NCI-H524 (cell line): ENCODE results near the gene TPD52L2.
A peak's percentile ranks its signal among the peaks of the same experiment; 100 is the strongest.
"Not testable (repeated sequence)": the region's sequence is repeated elsewhere in the genome, so short reads cannot be mapped to it uniquely, and the experiment has no call there.

Experiments
- DNase-seq, 2 experiments: peaks; one replicate each; lab custom pipeline; 2025; lab: John Stamatoyannopoulos, UW

Gene TPD52L2

GRCh38 chr20:63835021-63835858 is 29.8 kb upstream of the TPD52L2 start:
- peak; percentile 96 to 98 for DNase-seq

DNA sequence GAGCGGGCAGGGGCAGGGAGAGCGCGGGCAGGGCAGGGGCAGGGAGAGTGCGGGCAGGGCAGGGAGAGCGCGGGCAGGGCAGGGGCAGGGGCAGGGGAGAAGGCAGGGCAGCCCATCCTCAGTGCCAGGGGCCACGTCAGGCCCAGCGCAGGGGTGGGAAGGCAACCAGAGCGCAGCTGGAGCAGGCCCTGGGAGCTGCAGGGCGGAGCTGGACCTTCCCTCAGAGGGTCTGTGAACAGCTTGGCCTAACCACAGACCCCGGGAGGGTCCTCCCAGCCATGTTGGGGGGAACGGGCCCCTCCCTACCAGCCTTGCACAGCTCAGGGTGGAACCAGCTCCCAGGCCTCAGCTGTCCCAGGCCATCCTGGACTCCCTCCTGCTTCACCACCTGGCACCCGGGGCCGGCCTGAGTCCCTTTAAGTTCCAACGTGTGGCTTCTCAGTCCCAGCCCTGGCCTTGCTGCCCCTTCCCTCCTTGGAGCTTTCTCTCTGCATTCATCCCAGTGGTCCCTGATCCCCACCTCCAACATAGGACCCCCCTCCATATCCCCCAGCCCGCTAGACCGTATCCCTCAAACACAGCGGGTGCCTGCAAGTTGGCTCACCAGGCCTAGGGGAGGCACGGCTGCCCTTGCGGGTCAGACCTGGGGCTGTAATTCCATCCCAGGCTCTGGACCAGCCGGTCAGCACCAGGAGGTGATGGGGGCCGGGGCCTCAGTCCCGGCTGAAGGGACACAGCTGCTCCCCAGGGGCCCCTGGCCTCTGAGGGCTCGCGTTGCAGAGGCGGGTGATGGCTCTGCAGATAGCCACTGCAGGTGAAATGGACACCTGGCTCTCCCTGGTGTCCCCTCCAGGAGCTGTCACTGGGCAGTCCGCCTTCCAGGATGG is 28.4 kb upstream of the TPD52L2 start:
- peak; percentile 38 to 62 for DNase-seq

DNA sequence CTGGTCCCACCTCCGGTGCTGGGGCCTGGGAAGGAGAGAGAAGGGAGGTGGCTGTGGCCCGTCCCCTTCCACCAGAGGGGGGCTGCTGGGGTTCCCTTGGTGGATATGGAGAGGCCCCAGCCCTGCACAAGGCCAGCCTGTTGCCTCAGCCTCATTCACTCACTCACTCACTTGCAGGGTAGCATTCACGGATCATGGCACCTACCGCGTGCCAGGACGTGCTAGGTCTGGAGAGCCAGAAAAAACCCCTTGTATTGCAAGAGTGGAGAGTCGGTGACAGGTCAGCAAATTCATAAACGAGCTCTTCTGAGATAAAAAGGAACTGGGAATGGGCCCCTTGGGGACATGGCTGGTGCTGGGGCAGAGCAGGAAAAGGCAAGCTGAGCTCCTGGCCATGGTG is 27.6 kb upstream of the TPD52L2 start:
- DNase-seq, result no peak

DNA sequence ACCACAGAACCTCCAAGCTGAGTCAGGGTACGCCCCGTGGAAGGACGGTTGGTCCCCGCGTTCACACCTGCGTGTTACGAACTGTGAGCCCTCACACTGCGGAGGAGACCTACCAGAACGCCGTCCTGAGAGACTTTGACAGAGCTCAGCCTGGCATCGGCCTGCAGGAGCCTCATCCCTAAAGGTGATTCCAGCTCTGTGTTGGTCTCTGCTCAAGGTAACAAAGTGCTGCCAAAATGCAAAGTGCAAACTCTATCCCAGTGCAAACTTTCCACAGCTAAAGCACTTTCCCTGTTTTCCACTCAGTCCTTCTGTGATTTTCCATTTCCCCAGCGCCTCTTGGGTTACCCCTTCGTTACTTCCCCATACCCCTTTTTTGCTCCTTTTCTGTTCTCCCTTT is 25.4 kb upstream of the TPD52L2 start:
- no peak for DNase-seq

DNA sequence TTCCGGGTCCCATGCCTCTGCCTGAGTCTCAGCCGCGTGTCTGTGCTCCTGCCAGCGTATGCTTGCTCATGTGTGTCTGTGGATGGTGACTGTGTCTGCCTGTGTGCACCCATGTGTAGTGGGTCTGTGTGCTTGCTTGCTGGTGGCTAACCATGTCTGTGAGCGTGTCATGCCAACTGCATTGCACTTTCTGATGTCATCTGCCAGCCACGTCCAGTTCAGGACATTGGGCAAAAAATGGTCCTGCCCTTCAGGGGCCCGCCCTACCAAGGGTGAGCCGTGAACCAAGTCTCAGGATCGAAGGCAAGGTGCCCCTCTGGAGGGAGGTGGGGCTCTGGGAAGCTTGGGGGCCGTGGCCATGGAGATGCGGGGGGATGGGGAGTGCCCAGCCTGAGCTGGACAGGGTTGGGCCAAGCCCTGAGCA is 24.7 kb upstream of the TPD52L2 start:
- DNase-seq, result no peak

DNA sequence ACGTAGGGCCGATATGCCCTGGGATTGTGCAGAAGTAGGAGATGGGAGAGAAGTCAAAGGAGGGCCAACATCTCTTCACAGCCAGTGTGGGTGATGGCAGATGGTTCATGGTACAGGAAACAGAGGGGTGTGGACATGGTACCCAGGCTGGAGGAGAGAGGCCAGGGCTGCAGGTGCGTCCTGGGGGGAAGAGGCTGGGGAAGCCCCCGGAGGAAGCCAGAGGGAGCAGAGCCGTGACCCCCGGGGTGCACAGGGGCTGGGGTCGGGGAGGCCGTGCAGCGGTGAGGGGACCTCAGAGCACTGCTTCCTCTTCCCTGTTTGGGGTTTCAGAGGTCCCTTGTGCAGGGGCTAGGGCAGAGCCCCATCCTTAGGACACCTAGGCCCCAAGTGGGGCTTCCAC is 22.8 kb upstream of the TPD52L2 start:
- DNase-seq, result no peak

DNA sequence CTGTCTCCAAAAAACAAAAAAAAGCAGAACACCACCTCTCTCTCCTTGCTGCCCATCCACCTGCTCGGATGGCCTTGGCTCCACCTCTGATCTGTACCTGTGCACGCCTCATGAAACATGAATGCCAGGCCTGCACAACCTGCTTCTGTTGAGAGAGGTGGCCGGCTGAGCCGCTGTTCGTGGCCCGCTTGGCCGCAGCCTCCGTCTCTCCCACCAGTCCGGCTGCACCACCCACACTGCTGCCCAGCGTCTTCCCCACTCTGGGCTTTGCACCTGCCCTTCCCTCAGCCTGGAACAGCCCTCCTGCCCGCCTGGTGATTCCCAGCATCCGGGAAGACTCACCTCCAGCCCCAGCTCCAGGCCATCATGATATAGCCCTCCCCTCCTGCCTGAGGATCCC is 21.8 kb upstream of the TPD52L2 start:
- no peak for DNase-seq

- DNase-seq, result no peak
These were observed 21.3 kb upstream of the TPD52L2 start for GRCh38 chr20:63843778-63844177.

- DNase-seq, result no peak
These were observed 20.5 kb upstream of the TPD52L2 start for GRCh38 chr20:63844511-63844991.

DNA sequence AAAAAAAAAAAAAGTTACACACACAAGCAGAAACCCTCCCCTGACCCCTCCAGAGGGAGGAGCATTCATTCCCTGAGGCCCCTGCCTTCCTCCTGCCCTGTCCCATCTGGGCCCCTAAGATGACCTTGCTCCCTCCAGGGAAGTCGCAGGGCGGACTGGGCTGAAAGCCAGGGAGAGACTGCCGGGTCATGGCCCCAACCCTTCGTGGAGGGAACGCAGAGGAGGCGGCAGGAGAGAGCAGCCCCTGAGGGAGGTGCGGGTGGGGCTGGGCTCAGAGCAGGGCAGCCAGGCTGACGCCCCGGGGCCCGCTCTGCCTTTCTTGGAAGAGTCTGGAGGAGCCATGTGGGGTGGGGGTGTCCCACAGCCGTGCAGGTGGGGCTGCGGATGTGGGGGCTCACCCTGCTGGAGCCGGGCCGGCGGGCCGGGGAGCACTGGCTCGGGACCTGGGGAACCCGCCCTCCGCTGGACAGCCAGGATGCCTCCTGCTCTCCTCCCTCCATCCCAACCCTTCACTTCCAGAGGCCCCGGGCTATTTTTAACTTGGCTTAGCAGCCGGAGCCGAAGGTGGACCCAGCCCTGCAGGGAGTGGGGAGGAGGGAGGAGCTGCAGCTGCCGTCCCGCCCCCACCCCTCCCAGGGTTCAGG is 18.8 kb upstream of the TPD52L2 start:
- DNase-seq, result peak in 1 of 2 experiments; percentile 31

- DNase-seq, result no peak
These were observed 18.2 kb upstream of the TPD52L2 start for GRCh38 chr20:63846888-63847236.

DNA sequence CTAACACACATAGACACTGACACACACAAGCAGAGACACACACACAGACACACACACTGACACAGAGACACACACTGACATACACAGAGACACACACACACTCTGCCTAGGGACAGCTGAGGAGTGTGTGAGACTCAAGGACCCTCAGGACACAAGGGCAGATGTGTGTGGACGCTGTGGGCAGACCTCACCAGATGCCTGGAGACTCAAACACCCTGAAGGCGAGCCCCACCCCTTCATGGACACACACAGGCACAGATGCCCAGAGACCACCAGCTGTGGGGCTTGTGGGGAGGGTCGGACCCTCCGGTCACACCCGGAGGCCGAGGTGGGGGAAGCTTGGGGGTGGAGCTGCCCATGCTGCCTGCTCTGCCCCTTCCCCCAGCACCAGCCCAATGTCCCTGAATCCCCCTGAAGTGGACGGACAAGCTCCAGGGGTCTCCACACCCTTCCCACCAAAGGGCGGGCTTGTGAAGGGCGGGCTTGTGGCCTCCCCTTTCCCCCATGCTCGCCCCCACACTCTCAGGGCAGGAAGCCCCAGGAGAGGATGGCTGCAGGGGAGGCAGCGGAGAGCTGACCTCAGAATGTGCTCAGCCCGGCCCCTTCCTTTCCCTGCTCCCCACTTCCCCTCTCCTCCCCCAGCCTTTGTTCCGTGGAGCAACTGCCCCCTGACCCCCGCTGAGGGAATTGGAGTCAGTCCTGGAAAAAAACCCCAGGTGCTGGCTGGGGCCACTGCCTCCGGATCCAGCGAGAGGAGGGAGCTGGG is 17.6 kb upstream of the TPD52L2 start:
- DNase-seq, result peak in 1 of 2 experiments; percentile 21

DNA sequence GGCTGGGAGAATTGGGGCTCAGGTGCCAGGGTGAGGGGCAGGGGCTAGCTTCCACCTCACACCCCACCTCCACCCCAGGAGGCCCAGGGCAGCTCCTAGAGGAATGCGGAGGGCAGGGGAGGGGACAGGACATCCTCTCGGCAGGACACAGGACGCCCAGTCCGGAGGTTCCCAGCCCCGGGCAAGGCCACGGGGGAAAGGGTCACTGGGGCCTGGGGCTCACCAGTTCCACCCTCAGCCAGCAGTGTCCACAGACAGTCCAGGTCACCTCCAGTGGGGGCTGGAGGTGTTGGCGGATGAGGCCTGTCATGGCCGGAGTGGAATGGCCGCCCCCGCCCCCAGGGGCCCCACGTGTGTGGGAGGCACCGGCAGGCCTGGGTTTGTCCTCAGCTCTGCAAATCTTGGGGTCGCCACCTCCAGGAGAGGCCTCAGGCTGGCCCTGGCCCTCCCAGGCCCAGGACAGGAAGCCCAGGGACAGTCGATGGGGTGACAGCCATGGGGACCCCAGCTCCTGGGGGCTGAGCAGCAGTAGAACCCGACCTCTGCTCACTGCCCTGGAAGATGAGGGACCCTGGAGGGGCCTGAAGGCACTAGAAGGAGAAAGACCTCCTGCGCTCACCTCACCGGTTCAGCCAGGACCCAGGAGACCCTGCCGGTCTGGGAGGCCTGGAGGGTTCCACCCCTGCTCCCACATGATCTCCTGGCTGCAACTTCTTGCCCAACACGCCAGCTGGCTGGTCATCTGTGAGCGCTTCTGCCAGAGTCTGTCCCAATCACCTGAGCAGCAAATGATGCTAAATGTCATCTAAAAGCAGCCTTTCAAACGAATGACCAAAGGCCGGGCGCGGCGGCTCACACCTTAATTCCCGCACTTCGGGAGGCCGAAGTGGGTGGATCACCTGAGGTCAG is 16.8 kb upstream of the TPD52L2 start:
- no peak for DNase-seq

- DNase-seq, result no peak
These were observed 14.2 kb upstream of the TPD52L2 start for GRCh38 chr20:63850689-63851547.

GRCh38 chr20:63851548-63851943 is 13.5 kb upstream of the TPD52L2 start:
- DNase-seq, result not testable (repeated sequence)

- not testable (repeated sequence) for DNase-seq
These were observed 11.4 kb upstream of the TPD52L2 start for GRCh38 chr20:63853733-63854068.

DNA sequence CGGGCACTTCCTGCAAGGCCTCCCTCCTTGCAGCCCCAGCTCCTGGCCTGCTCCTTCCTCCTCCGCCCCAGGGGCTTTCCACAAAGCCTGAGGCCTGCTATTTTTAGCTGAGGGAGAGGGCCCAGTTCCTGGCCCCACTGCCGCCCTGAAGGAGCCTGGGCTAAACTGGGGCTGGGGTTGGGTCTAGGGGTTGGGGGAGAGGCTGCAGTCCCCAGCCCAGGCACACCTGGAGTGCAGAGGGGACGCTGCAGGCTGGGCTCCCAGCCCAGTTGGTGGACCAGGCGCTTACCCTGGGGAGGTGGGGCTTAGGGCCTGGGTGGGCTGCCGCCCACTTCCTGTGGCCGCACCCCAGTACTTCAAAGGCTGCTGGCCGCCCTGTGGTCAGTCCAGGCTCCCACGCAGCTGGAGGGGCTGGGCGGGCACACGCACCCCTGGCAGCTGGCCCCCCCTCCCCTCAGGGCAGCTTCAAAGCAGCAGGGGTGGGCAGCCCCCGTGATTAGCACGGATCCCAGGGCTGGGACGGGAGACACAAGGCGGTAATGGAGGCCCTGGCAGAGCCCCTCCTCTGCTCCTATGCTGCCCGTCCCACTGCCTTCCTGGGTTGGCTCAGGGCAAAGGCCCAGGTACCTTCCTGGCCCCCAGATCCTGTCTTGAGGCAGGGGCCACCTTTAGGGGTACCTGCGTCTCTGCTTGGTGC is 10.9 kb upstream of the TPD52L2 start:
- no peak for DNase-seq

DNA sequence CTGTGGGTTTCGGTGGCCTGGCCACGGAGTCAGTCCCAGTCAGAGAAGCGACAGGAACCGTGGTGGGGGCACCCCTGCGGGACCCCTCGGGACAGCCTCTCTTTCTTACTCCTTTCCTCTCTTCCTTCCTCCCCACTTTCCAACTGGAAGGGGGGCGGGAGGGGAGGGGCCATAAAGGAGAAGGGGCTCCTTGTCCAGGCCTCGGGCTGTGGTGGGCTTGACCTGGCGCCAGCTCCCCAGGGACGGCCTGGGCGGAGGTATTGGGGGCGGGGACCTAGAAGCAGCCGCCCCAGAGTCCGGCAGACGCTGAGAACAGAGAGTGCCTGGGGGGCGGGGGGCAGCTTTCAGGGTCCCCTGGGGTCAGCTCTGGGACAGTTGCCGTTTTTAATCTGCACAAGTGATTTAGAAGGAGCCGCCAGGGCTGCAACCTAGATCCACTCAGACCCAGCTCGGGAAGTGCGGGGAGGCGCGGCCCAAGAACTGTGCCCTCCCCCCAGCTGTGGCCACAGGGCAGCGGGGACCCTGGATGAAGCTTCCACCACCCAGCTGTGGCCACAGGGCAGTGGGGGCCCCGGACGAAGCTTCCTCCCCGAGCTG is 10.2 kb upstream of the TPD52L2 start:
- DNase-seq, result no peak
